HEK293T (cell line): ENCODE results near the gene RPS4Y2.

Experiments used
- ARNT ChIP-seq: fragments of 450-650 bp; IDR thresholded peaks from 2 replicates; pipeline ENCODE4 v1.6.1; 2017; ENCODE audit warnings: mild to moderate bottlenecking
- BHLHE40 ChIP-seq: fragments of 450-650 bp; IDR thresholded peaks from 2 replicates; pipeline ENCODE4 v1.6.1; 2016; ENCODE audit warnings: mild to moderate bottlenecking, moderate library complexity, borderline replicate concordance
- ELF4 ChIP-seq: fragments of 450-650 bp; IDR thresholded peaks from 2 replicates; pipeline ENCODE4 v1.6.1; 2017; ENCODE audit warnings: antibody characterized with exemption
- FOXA1 ChIP-seq: fragments of 450-650 bp; IDR thresholded peaks from 2 replicates; pipeline ENCODE4 v1.6.1; 2016; ENCODE audit warnings: mild to moderate bottlenecking
- FOXK2 ChIP-seq: fragments of 450-650 bp; IDR thresholded peaks from 2 replicates; pipeline ENCODE4 v1.6.1; 2016; ENCODE audit warnings: mild to moderate bottlenecking
- FOXM1 ChIP-seq: fragments of 450-650 bp; IDR thresholded peaks from 2 replicates; pipeline ENCODE4 v1.6.1; 2017; ENCODE audit warnings: mild to moderate bottlenecking, borderline replicate concordance
- HDGF ChIP-seq: fragments of 450-650 bp; IDR thresholded peaks from 2 replicates; pipeline ENCODE4 v1.6.1; 2017; ENCODE audit warnings: antibody characterized with exemption, borderline replicate concordance
- L3MBTL2 ChIP-seq: fragments of 450-650 bp; conservative IDR thresholded peaks from 2 replicates; pipeline ENCODE4 v1.6.1; 2016; ENCODE audit warnings: mild to moderate bottlenecking
- NFRKB ChIP-seq: fragments of 450-650 bp; IDR thresholded peaks from 2 replicates; pipeline ENCODE4 v1.6.1; 2016; ENCODE audit warnings: mild to moderate bottlenecking, moderate library complexity
- SP1 ChIP-seq: fragments of 450-650 bp; IDR thresholded peaks from 2 replicates; pipeline ENCODE4 v1.6.1; 2017
- SUZ12 ChIP-seq: fragments of 450-650 bp; IDR thresholded peaks from 2 replicates; pipeline ENCODE4 v1.6.1; 2016; ENCODE audit warnings: mild to moderate bottlenecking
- TARDBP ChIP-seq: fragments of 450-650 bp; IDR thresholded peaks from 2 replicates; pipeline ENCODE4 v1.6.1; 2016
- ZNF384 ChIP-seq: fragments of 450-650 bp; IDR thresholded peaks from 2 replicates; pipeline ENCODE4 v1.6.1; 2016

DNA sequence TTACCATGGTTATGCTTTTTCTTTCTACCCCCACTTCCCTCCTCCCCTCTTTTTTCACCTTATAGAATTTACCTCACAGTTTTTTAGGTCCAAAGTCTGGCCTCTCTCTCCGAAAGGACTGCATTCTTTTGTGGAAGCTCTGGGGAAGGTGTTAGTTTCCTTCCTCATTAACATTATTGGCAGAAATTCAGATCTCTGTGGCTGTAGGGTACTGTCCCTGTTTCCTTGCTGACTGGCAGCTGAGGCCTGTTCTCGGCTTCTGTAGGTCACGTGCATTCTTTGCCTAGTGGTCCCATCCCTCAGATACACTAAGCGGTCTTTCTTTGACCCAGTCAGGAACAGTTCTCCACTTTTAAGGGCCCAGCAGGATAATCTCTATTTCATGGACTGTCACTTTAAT lies 25.5 kb downstream of the RPS4Y2 start:
- TF ChIP-seq HDGF (no peak), BHLHE40 (no peak), SUZ12 (no peak), ZNF384 (no peak), SP1 (no peak), NFRKB (no peak), FOXM1 (no peak), ARNT (no peak), TARDBP (no peak), ELF4 (no peak), FOXK2 (no peak), FOXA1 (no peak), L3MBTL2 (no peak)
